Urinary bladder (tissue), 4 donors: Measurements from ENCODE around the gene IL24. TPM values are rescaled to one million over a fixed set of nuclear protein-coding genes. Genes with fewer than 3 reads are reported as not detected.

ENCODE experiments used
- DNase-seq: peaks from one replicate; pipeline ENCODE4 v3.0.0-alpha.2; 2015; ENCODE audit errors: extremely low spot score
- H3K27ac ChIP-seq: one replicate; pipeline ENCODE4 v1.5.1; 2013; ENCODE audit warnings: low read depth, mild to moderate bottlenecking, moderate library complexity
- H3K36me3 ChIP-seq: one replicate; pipeline ENCODE4 v1.6.1; 2013; ENCODE audit warnings: mild to moderate bottlenecking, moderate library complexity; ENCODE audit not compliant: insufficient read depth
- H3K4me1 ChIP-seq: one replicate; pipeline ENCODE4 v1.6.1; 2013; ENCODE audit warnings: mild to moderate bottlenecking, moderate library complexity; ENCODE audit not compliant: insufficient read depth
- H3K4me3 ChIP-seq: one replicate; pipeline ENCODE4 v1.5.1; 2013; ENCODE audit warnings: low read depth, low read length
- WGBS: extraction: QIAGEN DNeasy Blood & Tissue Kit; methylation state at CpG from one replicate; pipeline ENCODE4 v1.1.7; 2013; 5-methylcytosine and 5-hydroxymethylcytosine counted together
- polyA plus RNA-seq: library from polyadenylated mRNA; stranded (reverse); fragments of 200-250 nt; gene quantifications from one replicate; pipeline ENCODE4 v1.2.3, GENCODE V29; 2013
- total RNA-seq: library from RNA; depleted of rRNA; stranded (reverse); fragments of >200 nt; gene quantifications from one replicate; pipeline ENCODE4 v1.2.3, GENCODE V29; 2014
- donor health status: healthy with polysubstance abuse.
- donor health status: healthy.

IL24 gene
- total and polyA plus RNA-seq, 2 donors, result 0.06 TPM; not detected in 1

DNA sequence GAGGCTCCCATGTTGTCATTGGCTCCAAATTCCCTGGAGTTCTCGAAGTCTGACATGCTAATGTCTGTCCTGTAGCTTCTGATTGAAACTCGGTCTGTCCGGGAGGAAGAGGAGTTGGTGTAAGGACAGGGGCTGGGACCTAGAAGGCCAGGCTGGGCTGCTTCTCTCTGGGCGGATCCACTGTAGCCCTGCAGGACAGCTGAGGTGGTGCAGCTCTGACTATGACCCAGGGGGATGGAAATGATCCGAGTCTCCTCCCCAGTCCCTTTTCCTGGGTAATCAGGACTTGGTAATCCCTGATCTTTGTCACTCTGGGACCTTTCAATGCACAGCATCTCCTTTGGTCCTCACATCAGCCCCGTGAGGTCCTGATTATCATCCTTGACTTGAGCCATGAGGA is 34.5 kb downstream of the IL24 start:
- no peaks in the 10 kb centered on the region for H3K36me3 ChIP-seq
- no peaks in the 10 kb centered on the region for H3K4me1 ChIP-seq
- no peak for DNase-seq
- H3K4me3 ChIP-seq, result no peak overlapping the region
- H3K27ac ChIP-seq, result no peak overlapping the region
- 72% methylated on average over 6 of the region's 6 CpGs for WGBS

GRCh38 chr1:206932177-206932576 is 34.9 kb downstream of the IL24 start:
- no peaks in the 10 kb centered on the region for H3K4me1 ChIP-seq
- no peak overlapping the region for H3K4me3 ChIP-seq
- 68% methylated on average over 8 of the region's 8 CpGs for WGBS
- H3K36me3 ChIP-seq, result no peaks in the 10 kb centered on the region
- no peak for DNase-seq
- no peak overlapping the region for H3K27ac ChIP-seq

- no peak overlapping the region for H3K27ac ChIP-seq
- no peak for DNase-seq
- H3K4me3 ChIP-seq, result no peak overlapping the region
- no peaks in the 10 kb centered on the region for H3K4me1 ChIP-seq
- 70% methylated on average over 8 of the region's 8 CpGs for WGBS
- no peaks in the 10 kb centered on the region for H3K36me3 ChIP-seq
These were observed 36.2 kb downstream of the IL24 start for GRCh38 chr1:206933333-206933945.

- Histone ChIP-seq H3K4me3 (no peak overlapping the region), H3K27ac (no peak overlapping the region), H3K36me3 (no peaks in the 10 kb centered on the region), H3K4me1 (no peaks in the 10 kb centered on the region)
- no peak for DNase-seq
- 64% methylated on average over 19 of the region's 19 CpGs for WGBS
These were observed 38.3 kb downstream of the IL24 start for GRCh38 chr1:206935491-206936067.

DNA sequence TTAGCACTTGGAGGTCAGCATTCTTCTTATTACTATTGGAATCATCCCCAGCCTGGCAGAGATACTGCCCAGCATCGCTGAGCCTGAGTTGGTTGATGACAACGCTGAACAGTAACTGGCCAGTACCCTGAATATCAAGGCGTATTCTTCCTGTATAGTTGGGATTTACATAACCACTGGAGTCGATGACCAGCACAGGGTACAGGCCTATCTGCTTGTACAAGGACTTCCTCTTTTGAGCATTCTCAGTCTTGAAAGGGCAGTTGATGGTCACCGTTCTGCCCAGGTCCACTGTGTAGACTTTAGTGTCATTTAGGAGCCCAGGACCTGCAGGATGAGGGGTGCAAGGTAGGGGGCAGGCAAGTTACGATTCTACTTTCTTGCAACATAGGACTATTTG is 40.2 kb downstream of the IL24 start:
- 87% methylated on average over 6 of the region's 6 CpGs for WGBS
- Histone ChIP-seq H3K4me1 (no peaks in the 10 kb centered on the region), H3K4me3 (no peak overlapping the region), H3K27ac (no peak overlapping the region), H3K36me3 (no peaks in the 10 kb centered on the region)
- DNase-seq, result no peak

- Histone ChIP-seq H3K36me3 (no peaks in the 10 kb centered on the region), H3K4me3 (no peak overlapping the region), H3K4me1 (no peaks in the 10 kb centered on the region), H3K27ac (no peak overlapping the region)
- no peak for DNase-seq
- 92% methylated on average over 13 of the region's 13 CpGs for WGBS
These were observed 41.9 kb downstream of the IL24 start for GRCh38 chr1:206939131-206939530.

DNA sequence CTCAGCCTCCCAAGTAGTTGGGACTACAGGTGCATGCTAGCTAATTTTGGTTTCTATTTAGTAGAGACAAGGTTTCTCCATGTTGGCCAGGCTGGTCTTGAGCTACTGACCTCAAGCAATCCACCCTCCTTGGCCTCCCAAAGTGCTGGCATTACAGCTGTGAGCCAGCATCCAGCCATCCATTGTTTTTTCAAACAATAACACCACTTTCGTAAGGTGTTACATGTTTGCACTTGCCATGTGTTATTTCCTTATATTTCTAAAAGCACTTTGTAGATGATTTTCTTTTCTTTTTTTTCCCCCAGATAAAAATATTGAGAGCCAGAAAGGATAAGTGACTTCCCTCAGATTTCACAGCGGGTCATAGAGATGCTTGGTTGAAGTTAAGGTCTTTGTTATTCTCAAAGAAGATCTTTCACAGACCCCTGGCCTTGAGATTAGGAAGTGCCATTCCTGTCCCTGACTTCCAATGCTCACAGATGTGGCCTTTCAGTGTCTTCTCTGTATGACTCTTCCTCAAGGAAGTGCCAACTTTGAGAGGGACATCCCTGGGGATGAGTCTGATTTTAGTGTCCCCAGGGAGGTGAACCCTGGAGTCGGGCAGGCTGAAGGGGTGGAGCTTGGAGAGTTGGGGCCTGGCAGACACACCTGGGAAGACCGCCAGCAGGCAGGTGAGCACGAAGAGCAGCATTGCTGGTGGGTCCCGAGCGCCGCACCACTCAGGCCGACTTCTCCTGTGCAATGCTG is 42.8 kb downstream of the IL24 start:
- DNase-seq, result no peak
- Histone ChIP-seq H3K4me3 (no peak overlapping the region), H3K4me1 (no peaks in the 10 kb centered on the region), H3K27ac (no peak overlapping the region), H3K36me3 (no peaks in the 10 kb centered on the region)
- 88% methylated on average over 9 of the region's 9 CpGs for WGBS

GRCh38 chr1:206940588-206940936 is 43.3 kb downstream of the IL24 start:
- 90% methylated on average over 3 of the region's 3 CpGs for WGBS
- Histone ChIP-seq H3K4me3 (no peak overlapping the region), H3K27ac (no peak overlapping the region), H3K4me1 (no peaks in the 10 kb centered on the region), H3K36me3 (no peaks in the 10 kb centered on the region)
- DNase-seq, result no peak

DNA sequence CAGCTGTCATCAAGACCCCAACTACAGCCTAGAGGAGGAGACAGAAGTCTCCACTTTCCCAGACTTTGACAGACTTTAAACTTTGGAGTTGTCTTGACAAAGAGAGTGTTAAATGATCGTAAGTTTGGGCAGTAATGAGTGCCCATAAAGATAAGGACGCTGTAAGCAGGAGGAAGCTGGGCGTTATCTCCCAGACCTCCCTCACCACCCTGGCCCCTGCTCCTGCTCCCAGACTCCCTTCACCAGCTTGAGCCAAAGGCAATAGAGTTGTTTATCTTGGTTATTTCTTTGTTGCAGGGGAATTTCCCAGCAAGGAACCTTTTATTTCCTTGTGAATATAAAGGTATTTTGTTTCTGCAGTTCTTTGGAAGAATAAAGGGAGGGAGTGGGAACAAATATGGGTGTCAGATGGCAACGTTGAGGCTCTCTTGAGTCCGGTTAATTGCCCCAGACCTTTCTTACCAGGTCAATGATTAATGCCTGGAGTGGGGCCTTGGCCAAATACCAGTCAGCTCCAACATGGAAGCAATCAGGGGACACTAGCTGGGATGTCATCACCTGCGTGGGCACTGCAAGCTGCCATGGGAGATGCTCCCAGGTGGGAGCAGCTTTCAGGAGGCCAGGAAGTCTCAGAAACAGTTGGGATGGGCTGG is 44.6 kb downstream of the IL24 start:
- Histone ChIP-seq H3K27ac (no peak overlapping the region), H3K36me3 (no peaks in the 10 kb centered on the region), H3K4me3 (no peak overlapping the region), H3K4me1 (no peaks in the 10 kb centered on the region)
- DNase-seq, result no peak
- WGBS, result 20% methylated on average over 6 of the region's 6 CpGs

GRCh38 chr1:206944703-206945102 is 47.5 kb downstream of the IL24 start:
- 62% methylated on average over 5 of the region's 5 CpGs for WGBS
- Histone ChIP-seq H3K4me3 (no peak overlapping the region), H3K36me3 (no peaks in the 10 kb centered on the region), H3K4me1 (no peaks in the 10 kb centered on the region), H3K27ac (no peak overlapping the region)
- DNase-seq, result no peak

- Histone ChIP-seq H3K4me1 (no peaks in the 10 kb centered on the region), H3K36me3 (no peaks in the 10 kb centered on the region), H3K27ac (no peak overlapping the region), H3K4me3 (no peak overlapping the region)
- DNase-seq, result no peak
- 97% methylated on average over 4 of the region's 4 CpGs for WGBS
These were observed 48.5 kb downstream of the IL24 start for GRCh38 chr1:206945779-206946178.

- whole genome bisulfite sequencing, result 51% methylated on average over 7 of the region's 7 CpGs
- Histone ChIP-seq H3K27ac (no peak within 1 kb of the TSS), H3K4me3 (no peak within 1 kb of the TSS), H3K36me3 (no peaks in the 10 kb centered on the region), H3K4me1 (no peaks in the 10 kb centered on the region)
- no peak for DNase-seq
These were observed 49.0 kb downstream of the IL24 start, which contains the start of gene PIGR for GRCh38 chr1:206946261-206946660. TSS of gene PIGR (minus strand) at chr1:206946466. CDS start at chr1:206940531, 5,935 bp downstream.

- 69% methylated on average over 3 of the region's 3 CpGs for WGBS
- Histone ChIP-seq H3K4me1 (no peaks in the 10 kb centered on the region), H3K27ac (no peak overlapping the region), H3K4me3 (no peak overlapping the region), H3K36me3 (no peaks in the 10 kb centered on the region)
- DNase-seq, result no peak
These were observed 50.0 kb downstream of the IL24 start for GRCh38 chr1:206947255-206947654.

GRCh38 chr1:206949208-206949607 is 52.0 kb downstream of the IL24 start:
- no peak for DNase-seq
- WGBS, result 82% methylated on average over 4 of the region's 4 CpGs
- H3K36me3 ChIP-seq, result no peaks in the 10 kb centered on the region
- no peaks in the 10 kb centered on the region for H3K4me1 ChIP-seq
- H3K4me3 ChIP-seq, result no peak overlapping the region
- no peak overlapping the region for H3K27ac ChIP-seq
